Stromal cell of bone marrow (primary cell): ENCODE measurements around the gene NCOA4.
"Not testable (repeated sequence)": the region's sequence is repeated elsewhere in the genome, so short reads cannot be mapped to it uniquely, and the experiment has no call there.

Source experiments
- DNase-seq: peaks from one replicate; pipeline ENCODE4 v3.0.0-alpha.2; 2012; ENCODE audit warnings: low read depth

The NCOA4 gene

DNA sequence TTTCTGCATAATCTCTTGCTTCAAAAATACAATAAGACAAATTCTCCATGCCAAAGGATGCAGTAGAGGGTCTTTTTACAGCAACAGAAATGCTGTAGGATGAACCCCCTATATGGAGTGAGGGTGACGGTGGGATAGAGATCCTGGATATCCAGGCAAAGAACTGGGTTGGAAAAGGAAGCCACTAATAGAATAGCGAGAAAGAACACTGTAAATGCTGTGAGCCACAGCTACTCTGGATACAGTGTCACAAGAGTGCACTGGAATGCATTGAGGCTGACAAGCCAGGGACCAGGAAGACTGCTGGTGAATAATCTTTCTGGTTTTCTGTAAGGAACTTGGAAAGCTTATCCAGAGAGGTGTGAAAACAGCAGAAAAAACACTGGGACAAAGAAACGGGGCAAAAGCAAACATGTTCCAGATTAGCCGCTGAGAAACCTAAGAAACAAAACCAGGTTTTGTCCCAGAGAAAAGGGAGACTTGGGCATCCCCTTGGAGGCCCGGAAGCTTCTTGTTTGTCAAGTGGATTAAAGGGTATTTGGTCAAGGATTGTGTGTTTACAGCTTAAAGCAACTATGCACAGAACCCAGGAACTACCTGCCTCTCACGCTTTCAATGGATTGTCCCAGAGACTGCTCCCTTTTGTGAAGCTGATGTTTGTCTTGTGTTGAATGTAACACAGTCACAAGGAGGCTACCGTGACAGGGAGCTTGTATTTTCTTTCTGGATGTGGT, 21.8 kb upstream of the NCOA4 start:
- DNase-seq, result no peak

DNA sequence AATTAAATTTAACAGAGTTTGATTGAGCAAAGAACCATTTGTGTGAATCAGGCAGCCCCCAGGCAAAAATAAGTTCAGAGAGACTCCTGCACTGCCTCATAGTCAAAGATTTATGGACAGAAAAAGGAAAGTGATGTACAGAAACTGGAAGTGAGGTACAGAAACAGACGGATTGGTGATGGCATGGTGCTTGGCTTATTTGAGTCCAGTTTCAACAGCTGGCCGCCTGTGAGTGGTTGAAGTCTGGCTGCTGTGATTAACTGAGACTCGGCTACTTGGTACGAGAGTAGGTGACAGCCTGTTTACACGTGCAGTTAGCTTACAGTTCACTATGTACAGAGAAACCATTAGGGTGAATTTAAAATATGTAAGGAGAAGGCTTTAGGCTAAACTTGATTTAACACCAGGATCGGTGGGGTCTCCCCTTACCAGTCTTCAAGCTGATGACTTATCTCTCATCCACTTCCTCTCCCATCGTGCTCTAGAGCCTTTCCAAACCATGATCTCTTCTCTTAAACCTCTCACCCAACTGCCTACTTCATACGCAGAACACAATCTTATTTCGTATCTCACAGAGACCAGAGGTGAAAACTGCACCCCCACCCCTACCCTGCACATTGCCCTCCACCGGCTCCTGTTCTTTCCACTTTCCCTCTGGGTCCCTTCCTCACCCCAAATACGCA, 20.7 kb upstream of the NCOA4 start:
- no peak for DNase-seq

GRCh38 chr10:46049497-46049831, 19.0 kb upstream of the NCOA4 start:
- DNase-seq, result not testable (repeated sequence)

- DNase-seq, result no peak
Measured at GRCh38 chr10:46048152-46048551, 17.7 kb upstream of the NCOA4 start.

- DNase-seq, result no peak
Measured at GRCh38 chr10:46046261-46046660, 15.8 kb upstream of the NCOA4 start, which contains the start of gene MSMB. TSS of gene MSMB (minus strand) at chr10:46046269. CDS start at chr10:46046237, 32 bp downstream.

- DNase-seq, result no peak
Measured at GRCh38 chr10:46042527-46042926, 12.1 kb upstream of the NCOA4 start.

DNA sequence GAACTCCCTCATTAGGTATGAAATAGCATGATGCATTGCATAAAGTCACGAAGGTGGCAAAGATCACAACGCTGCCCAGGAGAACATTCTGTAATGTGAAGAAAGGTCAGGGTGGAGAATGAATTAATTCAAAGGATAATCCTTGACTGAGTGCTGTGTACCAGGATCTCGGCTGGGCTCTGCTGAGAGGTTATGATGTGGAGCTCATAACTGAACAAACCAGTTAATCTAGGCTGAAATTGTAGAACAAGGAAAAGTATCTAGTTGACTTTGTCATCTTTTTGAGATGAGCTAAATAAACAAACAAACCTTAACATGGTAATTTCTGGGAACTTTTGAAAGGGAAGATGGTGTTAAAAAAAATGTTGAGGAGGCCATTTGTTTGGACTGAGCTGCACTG, 9.6 kb upstream of the NCOA4 start:
- DNase-seq, result no peak

- no peak for DNase-seq
Measured at GRCh38 chr10:46037107-46037825, 6.8 kb upstream of the NCOA4 start.

- DNase-seq, result no peak
Measured at GRCh38 chr10:46035923-46036849, 5.8 kb upstream of the NCOA4 start.

DNA sequence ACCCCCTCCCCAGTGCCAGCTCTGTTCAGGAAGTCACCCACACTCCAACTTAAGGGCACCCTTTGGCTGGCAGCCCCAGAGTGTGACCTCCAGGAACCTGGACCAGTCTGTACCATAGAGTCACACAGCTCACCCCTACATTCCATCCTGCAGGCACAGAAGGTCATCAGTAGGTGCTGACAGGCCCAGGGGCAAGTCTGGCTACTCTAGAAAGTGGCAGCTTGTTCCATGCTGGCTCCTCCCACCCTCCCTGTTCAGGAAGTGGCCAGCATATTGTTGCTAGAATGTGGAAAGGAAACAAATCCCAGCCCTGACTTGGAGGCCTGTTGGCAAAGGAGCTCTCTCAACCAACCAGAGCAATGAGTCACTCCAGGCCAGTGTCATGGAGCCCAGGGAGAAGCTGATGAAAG, 3.2 kb upstream of the NCOA4 start:
- DNase-seq, result peak; percentile 83

- no peak for DNase-seq
Measured at GRCh38 chr10:46031648-46032532, 1.5 kb upstream of the NCOA4 start.

GRCh38 chr10:46029461-46030030, 877 bp downstream of the NCOA4 start:
- no peak for DNase-seq

DNA sequence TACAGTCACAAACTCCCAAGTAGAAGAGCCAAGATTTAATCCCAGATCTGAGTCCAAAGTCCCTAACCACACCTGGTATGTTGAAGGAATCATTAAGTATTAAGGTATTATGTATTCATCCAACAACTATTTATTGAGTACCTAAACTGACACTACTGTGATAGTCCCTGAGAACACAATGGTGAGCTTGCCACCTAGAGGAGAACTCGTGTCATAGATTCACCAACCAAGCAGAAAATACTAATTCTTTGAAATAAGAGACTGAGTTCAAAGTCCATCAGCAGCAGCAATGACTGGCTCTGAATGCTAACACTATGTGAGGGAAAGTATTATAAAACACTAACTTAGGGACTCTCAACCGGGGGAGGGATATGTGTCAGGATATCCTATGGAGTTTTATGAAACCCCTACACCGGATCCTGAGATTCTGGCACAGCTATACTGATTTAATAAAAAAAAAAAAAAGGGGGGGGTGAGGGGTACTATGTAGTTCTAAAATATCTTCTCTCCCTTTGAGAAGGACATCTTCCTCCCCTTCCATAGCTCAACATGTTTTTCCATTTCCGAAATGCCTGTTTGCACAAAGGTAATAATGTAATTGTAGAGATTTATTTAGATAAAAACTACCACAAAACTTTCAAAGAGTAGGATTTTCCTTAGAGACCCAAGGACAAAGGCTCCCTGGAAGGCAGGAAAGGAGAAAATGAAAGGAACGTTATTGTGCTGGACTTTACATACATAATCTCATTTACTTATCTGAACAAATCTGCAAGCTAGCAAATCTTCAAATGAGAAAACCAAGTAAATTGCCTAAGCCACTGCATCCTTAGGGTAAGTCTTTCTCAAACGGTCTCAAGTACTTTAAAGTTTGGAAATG, 1.6 kb downstream of the NCOA4 start:
- peak; percentile 56 for DNase-seq

GRCh38 chr10:46026106-46026505, 4.3 kb downstream of the NCOA4 start:
- DNase-seq, result no peak

GRCh38 chr10:46025406-46025805, 5.0 kb downstream of the NCOA4 start:
- no peak for DNase-seq

DNA sequence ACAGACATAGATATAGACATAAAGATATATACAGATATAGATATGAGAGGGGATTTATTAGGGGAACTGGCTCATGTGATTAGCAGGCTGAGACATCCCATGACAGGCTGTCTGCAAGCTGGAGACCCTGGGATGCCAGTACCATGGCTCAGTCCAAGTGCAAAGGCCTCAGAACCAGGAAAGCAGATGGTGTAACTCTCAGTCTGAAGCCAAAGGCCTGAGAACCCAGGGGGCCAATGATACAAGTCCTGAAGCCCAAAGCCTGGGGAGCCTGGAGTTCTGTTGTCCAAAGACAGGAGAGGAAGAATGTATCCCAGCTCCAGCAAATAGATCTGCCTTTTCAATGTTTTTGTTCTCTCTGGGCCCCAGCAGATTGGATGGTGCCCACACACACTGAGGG, 5.5 kb downstream of the NCOA4 start:
- DNase-seq, result no peak

DNA sequence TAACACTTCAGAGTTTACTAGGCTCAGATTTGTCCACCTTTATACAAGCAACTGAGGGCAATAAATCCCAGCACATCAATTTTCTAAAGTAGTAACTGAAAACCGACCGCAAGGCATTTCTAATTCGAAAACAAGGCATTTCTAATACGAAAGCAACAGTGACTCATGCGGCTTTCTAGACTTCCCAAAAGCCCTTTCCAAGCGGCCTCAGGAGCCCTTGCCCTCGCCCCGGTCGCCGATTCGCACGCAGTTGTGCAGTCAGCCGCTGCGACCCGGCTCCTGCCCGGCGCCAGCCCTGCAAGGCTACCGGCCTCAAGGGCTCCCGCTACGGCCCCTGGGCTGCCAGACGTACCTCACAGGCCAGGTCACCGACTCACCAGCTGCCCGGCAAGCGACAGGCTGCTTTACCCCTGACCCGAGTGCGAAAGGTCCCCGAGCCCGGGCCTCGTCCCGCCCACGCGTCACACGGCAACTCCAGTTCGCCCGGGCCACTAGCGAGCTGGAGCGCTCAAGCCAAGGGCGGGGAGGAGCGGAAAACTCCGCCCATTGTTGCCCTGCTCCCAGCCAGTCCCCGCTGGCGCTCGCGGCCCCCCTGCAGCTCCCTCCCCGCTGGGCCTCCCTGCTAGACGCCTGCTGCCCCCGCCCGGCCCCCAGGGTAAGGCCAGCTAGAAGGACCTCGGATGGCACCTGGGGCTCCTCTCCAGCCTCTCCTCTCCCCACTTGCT, 7.3 kb downstream of the NCOA4 start:
- peak; percentile 96 for DNase-seq

- no peak for DNase-seq
Measured at GRCh38 chr10:46020344-46020657, 10.1 kb downstream of the NCOA4 start.
